SHP77 (cell line): ENCODE results near the gene MARCHF2.
"Not testable (repeated sequence)": the region's sequence is repeated elsewhere in the genome, so short reads cannot be mapped to it uniquely, and the experiment has no call there.

Experiments used
- DNase-seq, 2 experiments: peaks; one replicate each; lab custom pipeline; 2025; lab: John Stamatoyannopoulos, UW

Gene MARCHF2

DNA sequence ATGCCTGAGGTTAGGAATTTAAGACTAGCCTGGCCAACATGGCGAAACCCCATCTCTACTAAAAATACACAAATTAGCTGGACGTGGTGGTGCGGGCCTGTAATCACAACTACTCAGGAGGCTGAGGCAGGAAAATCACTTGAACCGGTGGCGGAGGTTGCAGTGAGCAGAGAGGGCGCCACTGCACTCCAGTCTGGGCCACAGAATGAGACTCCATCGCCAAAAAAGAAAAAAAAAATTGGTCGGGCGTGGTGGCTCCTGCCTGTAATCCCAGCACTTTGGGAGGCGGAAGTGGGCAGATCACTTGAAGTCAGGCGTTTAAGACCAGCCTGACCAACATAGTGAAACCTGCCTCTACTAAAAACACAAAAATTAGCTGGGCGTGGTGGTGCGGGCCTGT lies 2.4 kb upstream of the MARCHF2 start:
- DNase-seq = not testable (repeated sequence)

DNA sequence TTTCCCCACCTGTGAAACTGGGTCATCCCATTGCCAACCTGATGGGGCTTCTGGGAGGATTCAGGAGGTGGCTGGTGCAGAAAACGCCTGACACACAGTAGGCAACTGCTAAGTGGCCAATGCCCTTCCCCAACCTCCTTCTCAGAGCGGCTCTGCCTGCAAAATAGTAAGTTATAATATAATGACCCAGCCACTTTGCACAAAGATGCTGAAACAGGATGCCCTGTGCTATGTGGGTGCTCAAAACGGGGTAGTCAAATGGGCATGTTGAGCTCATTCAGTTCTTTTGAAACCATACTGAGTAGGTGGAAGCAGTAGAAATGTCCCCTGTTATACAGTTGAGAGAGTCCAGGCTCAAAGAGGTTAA lies 507 bp downstream of the MARCHF2 start:
- DNase-seq = no peak

- no peak for DNase-seq
These were observed 3.7 kb downstream of the MARCHF2 start for GRCh38 chr19:8416796-8417195.

DNA sequence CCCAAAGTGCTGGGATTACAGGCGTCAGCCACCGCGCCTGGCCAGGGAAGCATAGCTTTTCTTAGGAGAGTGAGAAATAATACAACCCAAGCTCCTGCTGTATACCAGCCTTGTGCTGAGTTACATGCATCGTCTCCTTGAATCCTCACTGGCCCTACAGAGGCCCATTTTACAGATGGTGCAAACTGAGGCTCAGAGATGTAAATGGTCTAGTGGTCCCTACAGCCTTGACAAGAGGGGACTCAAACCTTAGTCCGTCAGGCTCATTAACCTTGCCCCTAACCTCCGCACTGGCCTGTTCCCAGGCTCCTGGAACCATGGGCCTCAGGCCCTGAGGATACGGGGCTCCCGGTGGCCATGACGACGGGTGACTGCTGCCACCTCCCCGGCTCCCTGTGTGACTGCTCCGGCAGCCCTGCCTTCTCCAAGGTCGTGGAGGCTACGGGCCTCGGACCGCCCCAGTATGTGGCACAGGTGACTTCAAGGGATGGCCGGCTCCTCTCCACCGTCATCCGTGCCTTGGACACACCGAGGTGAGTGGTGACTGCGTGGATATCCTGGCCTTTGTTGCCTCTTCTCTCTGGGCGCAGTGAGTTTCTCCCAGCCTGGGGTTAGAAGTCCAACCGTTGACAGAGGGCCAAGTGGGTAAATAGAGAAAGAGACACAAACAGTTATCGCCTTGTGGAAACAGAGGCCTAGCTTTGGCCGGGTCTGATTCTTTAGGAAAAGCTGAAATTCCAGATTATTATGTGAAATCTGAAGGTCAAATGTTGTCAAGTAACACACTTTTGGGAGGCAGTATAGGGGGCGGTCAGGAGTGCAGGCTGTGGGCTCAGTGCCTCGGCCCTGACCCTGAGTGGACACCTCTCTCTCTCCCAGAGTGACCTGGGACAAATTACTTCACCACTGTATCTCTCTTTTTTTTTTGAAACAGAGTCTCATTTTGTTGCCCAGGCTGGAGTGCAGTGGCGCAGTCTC lies 8.7 kb downstream of the MARCHF2 start:
- DNase-seq = no peak

DNA sequence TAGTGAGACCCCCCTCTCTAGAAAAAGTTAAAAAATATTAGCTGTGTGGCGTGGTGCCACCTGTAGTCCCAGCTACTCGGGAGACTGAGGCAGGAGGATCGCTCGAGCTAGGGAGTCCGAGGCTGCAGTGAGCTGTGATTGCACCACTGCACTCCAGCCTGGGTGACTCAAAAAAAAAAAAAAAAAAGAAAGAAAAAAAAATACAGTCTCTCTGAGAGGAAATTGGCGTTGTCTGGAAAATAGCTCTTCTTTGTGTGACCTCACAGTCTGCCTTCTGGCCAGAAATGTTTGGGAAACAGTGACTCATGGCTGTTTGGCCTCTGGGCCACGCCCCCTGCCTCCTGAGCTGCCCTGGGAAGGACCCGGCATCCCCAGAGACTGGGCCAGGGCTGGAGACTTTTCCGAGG lies 10.7 kb downstream of the MARCHF2 start:
- DNase-seq = peak; percentile 45 to 75

GRCh38 chr19:8425331-8425730 lies 12.2 kb downstream of the MARCHF2 start:
- DNase-seq = not testable (repeated sequence)

DNA sequence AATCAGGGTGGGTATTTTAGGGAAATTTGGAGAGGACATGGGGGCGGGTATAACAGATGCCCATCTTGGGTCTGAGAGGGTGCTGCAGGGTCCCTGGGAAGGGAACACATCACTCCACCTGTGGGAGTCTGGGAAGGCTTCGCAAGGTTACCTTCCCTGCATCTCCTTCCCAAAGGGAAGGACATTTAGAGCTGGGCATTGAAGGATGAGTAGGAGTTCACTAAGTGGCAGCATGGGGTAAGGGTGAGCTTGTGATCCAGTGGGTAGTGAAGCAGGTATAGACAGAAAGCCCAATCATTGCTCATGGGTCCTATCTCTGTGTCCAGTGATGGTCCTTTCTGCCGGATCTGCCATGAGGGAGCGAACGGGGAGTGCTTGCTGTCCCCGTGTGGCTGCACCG lies 13.2 kb downstream of the MARCHF2 start:
- no peak for DNase-seq

DNA sequence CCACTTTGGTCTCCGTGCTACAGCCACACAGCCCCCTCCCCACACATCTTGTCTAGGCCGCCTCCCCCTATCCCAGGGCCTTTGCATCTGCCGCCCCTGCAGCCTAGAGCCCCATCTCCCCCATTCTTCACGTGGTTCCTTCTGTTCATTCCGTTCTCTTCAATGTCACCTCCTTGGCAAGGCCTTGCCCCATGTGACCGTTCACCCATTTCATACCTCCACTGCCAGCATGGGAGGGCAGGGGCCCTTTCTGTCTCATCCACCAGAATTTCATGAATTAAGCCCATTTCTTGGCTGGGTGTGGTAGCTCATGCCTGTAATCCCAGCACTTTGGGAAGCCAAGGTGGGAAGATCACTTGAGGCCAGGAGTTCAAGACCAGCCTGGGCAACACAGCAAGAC lies 15.9 kb downstream of the MARCHF2 start:
- DNase-seq = no peak

DNA sequence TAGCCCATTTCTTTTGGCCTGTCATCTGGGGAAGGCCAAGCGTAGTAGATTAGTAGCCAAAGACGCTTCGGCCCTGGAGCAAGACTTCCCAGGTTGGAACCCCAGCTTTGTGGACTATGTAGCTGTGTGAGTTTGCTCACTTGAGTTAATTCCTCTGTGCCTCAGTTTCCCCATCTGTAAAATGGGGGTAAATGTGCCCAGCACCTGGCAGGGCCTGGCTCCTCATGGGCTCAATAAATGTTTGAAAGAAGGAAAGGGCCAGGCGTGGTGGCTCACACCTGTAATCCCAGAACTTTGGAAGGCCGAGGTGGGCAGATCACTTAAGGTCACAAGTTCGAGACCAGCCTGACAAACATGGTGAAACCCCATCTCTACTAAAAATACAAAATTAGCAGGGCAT lies 16.7 kb downstream of the MARCHF2 start:
- no peak for DNase-seq

DNA sequence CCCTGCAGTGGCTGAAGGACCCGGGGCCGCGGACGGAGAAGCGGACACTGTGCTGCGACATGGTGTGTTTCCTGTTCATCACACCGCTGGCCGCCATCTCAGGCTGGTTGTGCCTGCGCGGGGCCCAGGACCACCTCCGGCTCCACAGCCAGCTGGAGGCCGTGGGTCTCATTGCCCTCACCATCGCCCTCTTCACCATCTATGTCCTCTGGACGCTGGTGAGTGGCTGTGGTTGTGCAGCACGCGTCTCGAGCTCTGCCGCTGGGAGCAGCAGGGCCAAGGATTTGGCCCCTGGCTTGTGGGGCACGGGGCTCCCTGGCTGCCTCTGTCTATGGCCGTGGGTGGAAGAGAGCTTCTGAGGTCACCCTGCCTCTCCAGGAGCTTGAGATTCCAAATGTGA lies 17.5 kb downstream of the MARCHF2 start:
- DNase-seq = no peak

DNA sequence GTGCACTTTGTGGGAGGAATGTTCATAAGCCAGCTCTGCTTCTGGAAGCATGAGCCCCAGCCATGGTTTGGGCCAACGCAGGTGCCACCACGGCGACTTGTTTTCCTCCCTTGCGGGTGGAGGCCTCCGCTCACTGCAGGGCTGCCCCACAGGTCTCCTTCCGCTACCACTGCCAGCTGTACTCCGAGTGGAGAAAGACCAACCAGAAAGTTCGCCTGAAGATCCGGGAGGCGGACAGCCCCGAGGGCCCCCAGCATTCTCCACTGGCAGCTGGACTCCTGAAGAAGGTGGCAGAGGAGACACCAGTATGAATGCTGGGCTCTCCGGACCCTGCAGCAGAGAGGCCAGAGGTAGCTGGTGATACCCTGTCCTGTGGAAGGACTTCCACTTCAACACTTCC lies 25.1 kb downstream of the MARCHF2 start:
- no peak for DNase-seq

DNA sequence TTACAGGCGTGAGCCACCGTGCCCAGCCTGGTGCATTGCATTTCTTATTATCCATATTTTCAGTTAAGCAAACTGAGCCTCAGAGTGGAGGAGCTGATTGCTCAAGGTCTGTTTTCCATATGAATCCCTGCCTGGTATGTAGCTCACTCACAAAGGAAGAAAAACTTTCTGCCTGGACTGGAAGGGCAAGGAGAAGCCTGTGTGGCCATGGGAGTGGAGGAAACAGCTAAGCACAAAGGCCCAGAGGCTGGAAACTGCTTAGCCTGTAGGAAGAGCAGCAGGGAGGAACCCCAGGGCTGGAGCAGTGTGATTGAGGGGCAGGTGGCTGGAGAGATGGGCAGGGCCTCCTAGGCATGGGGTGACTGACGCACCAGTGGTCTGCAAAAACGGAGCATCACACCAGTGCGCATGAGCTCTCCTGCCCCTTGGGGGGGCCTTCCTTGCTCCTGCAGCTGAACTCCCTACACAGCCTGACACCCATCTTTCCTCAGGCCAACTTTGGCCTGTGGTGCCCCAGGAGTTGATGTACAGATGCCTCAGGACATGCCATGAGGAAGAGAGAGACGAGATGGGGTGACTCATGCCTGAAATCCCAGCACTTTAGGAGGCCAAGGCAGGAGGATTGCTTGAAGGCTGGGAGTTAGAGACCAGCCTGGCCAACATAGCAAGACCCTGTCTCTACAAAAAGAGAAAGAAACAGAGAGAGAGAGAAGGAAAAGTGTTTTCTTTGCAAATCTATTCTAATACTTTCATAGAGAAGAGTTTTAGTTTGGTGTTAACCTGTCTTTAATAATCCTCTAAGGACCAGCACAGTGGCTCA lies 28.8 kb downstream of the MARCHF2 start:
- DNase-seq = no peak

DNA sequence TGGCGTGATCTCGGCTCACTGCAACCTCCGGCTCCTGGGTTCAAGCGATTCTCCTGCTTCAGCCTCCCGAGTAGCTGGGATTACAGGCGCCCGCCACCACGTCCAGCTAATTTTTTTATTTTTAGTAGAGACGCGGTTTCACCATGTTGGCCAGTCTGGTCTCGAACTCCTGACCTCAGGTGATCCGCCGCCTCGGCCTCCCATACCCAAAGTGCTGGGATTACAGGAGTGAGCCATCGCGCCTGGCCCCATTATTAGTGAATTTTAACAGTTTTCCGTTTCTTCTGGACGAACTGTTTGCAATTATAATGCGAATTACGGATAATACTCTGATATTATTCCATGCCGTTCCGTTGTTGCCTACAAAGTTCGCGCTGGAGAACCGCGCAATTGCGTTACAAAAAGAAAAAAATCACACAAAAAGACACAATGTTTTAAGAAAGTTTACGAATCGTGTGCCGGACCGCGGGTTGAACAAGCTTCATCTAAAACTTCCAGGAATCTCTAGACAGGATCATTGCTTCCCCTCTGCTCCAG lies 31.1 kb downstream of the MARCHF2 start:
- not testable (repeated sequence) for DNase-seq

DNA sequence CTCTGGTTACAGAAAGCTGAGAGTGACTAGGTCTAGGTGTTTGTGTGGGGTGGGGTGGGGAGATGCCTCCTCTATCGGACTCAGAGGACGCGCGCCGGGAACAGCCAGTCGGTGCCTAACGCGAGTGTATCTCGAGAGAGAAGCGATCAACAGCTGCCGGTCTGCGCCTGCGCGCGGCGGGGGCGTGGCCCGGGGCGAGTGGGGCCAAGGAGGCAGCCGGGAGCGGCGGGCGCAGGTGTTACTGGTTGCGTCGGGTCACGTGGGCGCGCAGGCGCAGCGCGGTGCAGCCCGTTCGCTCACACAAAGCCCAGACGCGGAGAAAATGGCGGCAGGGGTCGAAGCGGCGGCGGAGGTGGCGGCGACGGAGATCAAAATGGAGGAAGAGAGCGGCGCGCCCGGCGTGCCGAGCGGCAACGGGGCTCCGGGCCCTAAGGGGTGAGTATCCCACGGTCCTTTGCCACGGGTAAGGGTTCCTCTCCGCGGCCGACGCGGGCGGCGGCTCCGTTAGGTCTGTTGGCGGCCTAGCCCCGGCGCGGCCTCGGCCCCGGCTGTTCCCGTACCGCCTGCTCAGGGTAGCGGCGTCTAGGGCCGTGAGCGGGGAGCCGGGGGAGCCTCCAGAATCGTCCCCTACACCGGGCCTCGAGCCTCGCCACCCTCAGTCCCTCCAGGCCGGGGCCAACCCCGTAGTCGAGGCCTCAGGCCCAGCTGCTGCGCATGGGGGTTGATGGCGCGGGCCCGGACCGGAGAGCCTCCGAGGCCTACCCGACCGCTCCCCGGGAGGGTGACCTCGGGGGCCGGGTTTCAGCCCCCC lies 31.8 kb downstream of the MARCHF2 start, which contains the start of gene HNRNPM:
TSS of gene HNRNPM (plus strand) at position 299 of the 811 bp plus-strand sequence. CDS start at position 323, 24 bp downstream.
- DNase-seq = peak; percentile 97

- peak in 1 of 2 experiments; percentile 20 for DNase-seq
These were observed 32.4 kb downstream of the MARCHF2 start for GRCh38 chr19:8445488-8446001.

- no peak for DNase-seq
These were observed 33.1 kb downstream of the MARCHF2 start for GRCh38 chr19:8446061-8446709.

DNA sequence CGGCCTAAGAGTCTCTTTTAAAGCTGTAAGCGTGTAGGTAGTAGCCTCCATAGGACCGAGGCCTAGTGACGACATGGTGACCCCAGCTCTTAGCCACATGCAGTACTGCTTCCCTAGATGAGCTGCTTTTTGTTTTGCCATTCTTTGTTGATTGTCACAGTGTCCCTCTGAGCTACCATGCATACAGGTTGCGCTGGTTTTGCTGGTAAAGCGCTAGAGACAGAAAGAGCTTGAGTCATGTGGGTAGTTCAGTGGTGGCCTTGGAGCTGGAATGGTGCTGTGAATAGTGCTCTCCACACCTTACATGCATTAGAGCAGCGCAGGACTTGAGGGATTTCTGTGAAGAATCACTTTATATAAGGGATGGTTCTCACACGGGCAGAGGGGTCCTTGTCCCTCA lies 36.7 kb downstream of the MARCHF2 start:
- no peak for DNase-seq

DNA sequence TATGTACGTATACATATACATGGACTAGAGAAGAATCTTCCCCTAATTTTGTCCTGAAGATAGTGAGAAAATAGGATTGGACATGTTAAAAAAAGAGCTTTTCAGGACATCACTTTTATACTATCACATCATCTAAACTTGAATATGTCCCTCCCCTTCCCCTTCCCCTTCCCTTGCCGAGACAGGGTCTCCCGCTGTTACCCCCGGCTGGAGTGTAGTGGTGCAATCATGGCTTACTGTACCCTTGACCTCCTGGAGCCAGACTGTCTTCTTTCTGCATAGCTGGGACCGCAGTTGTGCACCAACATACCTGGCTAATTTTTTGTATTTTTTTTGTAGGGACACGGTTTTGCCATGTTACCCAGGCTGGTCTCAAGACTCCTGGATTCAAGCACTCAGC lies 38.3 kb downstream of the MARCHF2 start:
- no peak for DNase-seq

DNA sequence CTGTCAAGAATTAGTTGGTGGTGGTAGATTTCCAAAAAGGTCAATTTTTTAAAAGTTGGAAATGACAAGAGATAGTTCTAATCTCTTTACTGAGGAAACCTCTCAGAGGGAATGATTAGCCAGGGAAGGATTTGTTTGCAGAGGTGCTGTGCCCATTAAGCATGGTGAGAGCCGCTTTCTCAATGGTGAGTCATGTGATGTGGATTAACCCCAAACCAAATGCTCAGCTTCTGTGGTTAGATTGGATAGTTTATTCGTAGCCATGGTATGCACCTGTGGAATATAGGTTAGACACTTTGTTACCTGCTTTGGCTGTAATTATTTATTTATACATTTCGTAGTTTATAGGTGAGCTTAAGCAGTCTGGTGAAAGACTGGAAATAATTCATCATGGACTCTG lies 38.8 kb downstream of the MARCHF2 start:
- DNase-seq = no peak

GRCh38 chr19:8452446-8453123 lies 39.5 kb downstream of the MARCHF2 start:
- DNase-seq = no peak
